Heart right ventricle (tissue), 16 donors: ENCODE data around the gene PLIN3. TPM values are rescaled to one million over a fixed set of nuclear protein-coding genes. Genes with fewer than 3 reads are reported as not detected.

Experiments
- ATAC-seq, 8 donors: fragments of 200-7000 bp; cut with Tn5 transposase; one replicate each; pipeline ENCODE4 v1.9.1; 2020; ENCODE audit warnings: mild to moderate bottlenecking in 8 of 8, moderate library complexity in 8 of 8, moderate number of reproducible peaks in 1 of 8
- DNase-seq, 2 donors: peaks; one replicate each; pipeline ENCODE4 v3.0.0-alpha.2; 2020
- H3K27ac ChIP-seq, 10 donors: fragments of 200-600 bp; sonication (generic) in 2 of 10; one replicate each; pipeline versions ENCODE4 v1.5.0 to v1.8.0; 2020 to 2022; ENCODE audit warnings: mild to moderate bottlenecking in 3 of 10
- H3K27me3 ChIP-seq, 7 donors: fragments of 200-600 bp; one replicate each; pipeline ENCODE4 v1.8.0; 2021 to 2022; ENCODE audit warnings: mild to moderate bottlenecking in 2 of 7
- H3K36me3 ChIP-seq, 9 donors: fragments of 200-600 bp; sonication (generic) in 1 of 9; one replicate each; pipeline versions ENCODE4 v1.5.0 to v1.8.0; 2020 to 2022; ENCODE audit warnings: mild to moderate bottlenecking in 2 of 9
- H3K4me1 ChIP-seq, 9 donors: fragments of 200-600 bp; sonication (generic) in 1 of 9; one replicate each; pipeline versions ENCODE4 v1.5.0 to v1.8.0; 2020 to 2022; ENCODE audit warnings: mild to moderate bottlenecking in 4 of 9
- H3K4me3 ChIP-seq, 10 donors: fragments of 200-600 bp; sonication (generic) in 2 of 10; one replicate each; pipeline versions ENCODE4 v1.5.0 to v1.8.0; 2020 to 2022; ENCODE audit warnings: mild to moderate bottlenecking in 7 of 10, moderate library complexity in 2 of 10
- H3K9me3 ChIP-seq, 11 donors: fragments of 200-600 bp in 10 of 11; sonication (generic) in 2 of 11; one replicate each; pipeline versions ENCODE4 v1.5.0 to v1.8.0; 2013 to 2022; ENCODE audit warnings: mild to moderate bottlenecking in 2 of 11, control low read depth in 1 of 11, moderate library complexity in 1 of 11
- CTCF ChIP-seq, 9 donors: fragments of 200-600 bp; sonication (generic) in 2 of 9; IDR thresholded peaks; one replicate each; pipeline versions ENCODE4 v1.5.0 to v1.8.0; 2021 to 2022; ENCODE audit warnings: antibody characterized with exemption in 9 of 9, mild to moderate bottlenecking in 5 of 9, moderate library complexity in 1 of 9
- WGBS, 2 donors: extraction: QIAGEN DNeasy Blood & Tissue Kit; methylation state at CpG; one replicate each; pipeline ENCODE4 v1.1.7; 2013; ENCODE audit warnings: inconsistent platforms in 1 of 2; 5-methylcytosine and 5-hydroxymethylcytosine counted together
- intact Hi-C, 10 donors: fragments of 100-400 bp; cut with DNase I; formaldehyde crosslinking; loops; one replicate each; pipeline versions ENCODE4 v1.11.1 to v1.14.2; 2022
- polyA plus RNA-seq, 2 donors: library from polyadenylated mRNA; stranded (reverse); fragments of 200-250 nt; gene quantifications; one replicate each; pipeline ENCODE4 v1.2.3, GENCODE V29; 2013
- total RNA-seq, 10 donors: library from RNA; stranded (reverse); fragmentation: NEBNext Ultra II Directional in 3 of 10; extraction: Animal tissue kit (Norgen Biotek cat#: 25700) in 3 of 10; gene quantifications; one replicate each; pipeline versions ENCODE4 v1.2.1 to v1.2.4, GENCODE V29; 2021 to 2023
- donor health status: Arrhythmogenic right ventricular cardiomyopathy.
- donor health status: ischemic (EF 13 %, LVEDD 7.1; RV severe dilation, severe dysfunction).
- donor health status: healthy with polysubstance abuse.
- donor health status: DM: no; HTN: yes; CAD: no.
- donor health status: DM: no; HTN: no; CAD: no.
- donor health status: ischemic (EF 25% LVEDD 6.9; RV normal size, moderate dysfunction).
- donor health status: ischemic (EF 25% LVEDD 5.7; RV mildly dilated, moderate dysfunction).
- donor health status: healthy.
- donor health status: DM: yes; HTN: yes; CAD: no.
- donor health status: Ischemic cardiomyopathy.
- donor health status: ischemic (EF 35%, LVEDD 5.7; RV mildly dilated, moderate dysfunction).
- donor health status: nonischemic (EF 11% LVEDD 7.7; RV severe dilation, severe dysfunction).
- donor health status: DM: yes; HTN: yes; CAD: no.
- donor health status: PGD.
- donor health status: ischemic (EF 29% LVEDD 5.4; RV normal size, mild dysfunction).
- donor health status: nonischemic (EF 23%, LVEDD 6.1; RV moderate dilation, normal function).

Gene PLIN3
- total and polyA plus RNA-seq, 12 donors, result 7.2 to 52.9 (median 26.0) TPM

GRCh38 chr19:4910594-4911281, 43.3 kb upstream of the PLIN3 start:
- WGBS, 2 donors, result 38 to 40% methylated on average over 23 of the region's 23 CpGs
- peaks cover 4 to 66% (median 25%) of the 10 kb centered on the region in 9 donors for H3K4me1 ChIP-seq
- peaks cover 0 to 11% (median 4%) of the 10 kb centered on the region in 7 donors for H3K27me3 ChIP-seq

GRCh38 chr19:4909897-4910593, 42.6 kb upstream of the PLIN3 start:
- 0 to 1% methylated on average over 48 to 82 of the region's 85 CpGs for WGBS, 2 donors
- H3K36me3 ChIP-seq, result peaks cover 0 to 7% (median 0%) of the 10 kb centered on the region in 9 donors
- H3K4me3 ChIP-seq, result peak overlapping the region; percentile 41 to 93 (median 69)
- intact Hi-C loops, result loop anchor here in 9 of 10 donors (2.0 to 5.0 kb wide), 11 partner anchors 37 to 183 kb away; no protein-coding TSS in a partner anchor
- TF ChIP-seq CTCF (IDR thresholded peaks at IDR 0.05), result no peak
- ATAC-seq, result peak; percentile 93 to 98 (median 96)
- H3K27me3 ChIP-seq, result peaks cover 0 to 11% (median 4%) of the 10 kb centered on the region in 7 donors
- peak overlapping the region in 1 of 10 donors; percentile 73 for H3K27ac ChIP-seq
- H3K9me3 ChIP-seq, result no peaks in the 10 kb centered on the region
- DNase-seq, result peak; percentile 91 to 93
- peaks cover 4 to 59% (median 25%) of the 10 kb centered on the region in 9 donors for H3K4me1 ChIP-seq

More at GRCh38 chr19:4910594-4911281, 43.3 kb upstream of the PLIN3 start:
- peak in 1 of 8 donors; percentile 30 for ATAC-seq
- Histone ChIP-seq H3K9me3 (no peaks in the 10 kb centered on the region), H3K4me3 (peak overlapping the region in 9 of 10 donors; percentile 54 to 93 (median 69)), H3K36me3 (peaks cover 0 to 7% (median 0%) of the 10 kb centered on the region in 9 donors), H3K27ac (peak overlapping the region in 1 of 10 donors; percentile 73)
- no peak for TF ChIP-seq CTCF (IDR thresholded peaks at IDR 0.05)
- intact Hi-C loops, result loop anchor here (1.0 to 5.0 kb wide), 13 partner anchors 38 to 183 kb away; no protein-coding TSS in a partner anchor
- DNase-seq, result peak in 1 of 2 donors; percentile 19

- TF ChIP-seq CTCF (IDR thresholded peaks at IDR 0.05), result no peak
- Histone ChIP-seq H3K36me3 (peaks cover 0 to 7% (median 0%) of the 10 kb centered on the region in 9 donors), H3K4me3 (peak within 1 kb of the TSS; percentile 41 to 93 (median 69)), H3K9me3 (no peaks in the 10 kb centered on the region), H3K27me3 (peaks cover 0 to 11% (median 4%) of the 10 kb centered on the region in 7 donors), H3K4me1 (peaks cover 4 to 52% (median 25%) of the 10 kb centered on the region in 9 donors), H3K27ac (peak within 1 kb of the TSS in 1 of 10 donors; percentile 73)
- WGBS, 2 donors, result 2 to 3% methylated on average over 82 to 89 of the region's 89 CpGs
- intact Hi-C loops, result no loop called here
- DNase-seq, result no peak
- ATAC-seq, result peak in 2 of 8 donors; percentile 4 to 37
Observed at GRCh38 chr19:4909156-4909896, 41.9 kb upstream of the PLIN3 start, which contains the start of gene UHRF1. UHRF1 (plus strand) TSS chr19:4909501; CDS start chr19:4910886, 1,385 bp downstream.
